ENCODE measurements around the gene ADGRG6.

The ADGRG6 gene

DNA sequence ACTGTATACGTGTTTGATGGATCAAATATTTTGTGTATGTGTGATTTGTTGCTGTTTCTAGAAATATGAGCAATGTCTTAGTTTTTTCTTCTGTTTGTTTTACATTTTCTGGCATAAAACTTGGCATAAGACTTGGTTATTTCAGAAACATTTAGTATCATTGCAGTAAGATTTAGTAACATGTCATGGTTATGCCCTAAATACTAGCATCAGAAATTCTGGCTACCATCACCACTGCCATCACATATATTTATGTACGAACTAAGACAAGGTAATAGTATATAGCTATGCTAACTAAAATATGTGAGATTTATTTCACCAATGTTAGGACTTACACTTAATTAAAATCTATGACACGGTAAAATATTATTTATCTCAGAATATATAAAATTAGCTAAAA lies 10.3 kb upstream of the ADGRG6 start:
- no peak for DNase-seq (ENCODE audit: low read depth)

- DNase-seq (ENCODE audit: low read depth), result no peak
Measured at GRCh38 chr6:142292166-142292924, 9.5 kb upstream of the ADGRG6 start.

DNA sequence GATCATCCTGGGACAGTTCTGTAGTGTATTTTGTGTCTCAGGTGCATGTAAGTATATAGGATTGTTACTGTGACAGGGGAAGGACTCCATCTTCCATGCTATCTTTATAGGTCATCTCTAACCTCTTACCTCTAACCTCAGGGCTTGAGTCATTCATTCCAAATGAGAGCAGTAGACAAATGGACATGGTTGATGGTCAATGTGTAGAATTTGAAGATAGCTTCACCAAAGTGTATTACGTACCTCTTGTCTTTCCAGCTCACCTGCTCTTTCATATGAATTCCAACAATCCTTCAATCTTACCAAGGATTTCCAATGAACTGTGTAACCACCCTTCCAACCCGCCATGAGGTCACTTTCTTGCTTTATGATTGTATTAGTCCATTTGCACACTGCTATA lies 8.7 kb upstream of the ADGRG6 start:
- no peak for DNase-seq (ENCODE audit: low read depth)

DNA sequence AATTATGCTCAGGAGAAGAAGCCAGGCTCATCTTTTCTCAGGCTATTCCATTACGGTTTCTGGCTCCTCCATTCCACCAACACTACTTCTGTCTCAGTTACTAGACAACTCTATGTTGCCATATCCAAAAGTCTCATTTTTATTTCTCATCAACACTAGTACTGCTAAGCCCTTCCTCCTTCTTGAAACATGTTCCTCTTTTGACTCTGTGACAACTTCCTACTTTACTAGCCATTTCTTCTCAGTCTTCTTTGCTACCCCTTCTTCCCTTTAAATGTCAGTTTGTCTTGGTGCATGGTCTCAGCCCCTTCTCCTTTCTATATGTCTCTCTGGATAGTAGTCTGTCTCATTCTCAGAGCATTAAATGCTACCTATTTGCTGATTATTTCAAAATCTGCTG lies 7.1 kb upstream of the ADGRG6 start:
- DNase-seq (ENCODE audit: low read depth), result no peak

DNA sequence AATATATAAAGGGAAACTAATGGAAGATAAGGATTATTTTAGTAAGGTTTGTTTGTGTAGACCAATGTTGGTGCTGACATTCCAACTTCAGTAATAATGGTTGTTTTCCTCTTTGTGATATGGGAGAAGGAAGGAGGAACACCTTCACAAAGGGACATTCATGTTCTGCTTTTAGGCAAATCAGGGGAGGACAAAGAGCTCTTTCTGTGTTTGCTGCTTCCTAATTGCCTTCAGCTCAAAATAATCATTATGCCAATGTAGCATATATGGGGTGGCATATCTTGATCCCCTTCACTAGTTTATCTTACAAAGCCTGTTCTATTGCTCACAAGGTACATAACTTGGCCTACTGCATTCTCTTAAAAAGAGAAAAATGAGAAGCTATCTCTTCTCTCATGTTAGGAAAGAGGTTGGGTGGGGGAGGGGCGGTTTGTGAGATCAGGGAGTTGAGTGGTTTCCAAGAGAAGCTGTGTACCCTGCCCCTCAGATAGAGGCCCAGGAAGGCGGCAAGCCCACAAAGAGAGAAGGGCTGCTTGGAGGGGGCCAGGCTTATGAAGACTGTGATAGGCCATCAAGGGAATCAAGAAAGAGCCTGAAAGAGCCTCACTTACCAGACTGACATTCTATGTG lies 4.7 kb upstream of the ADGRG6 start:
- no peak for DNase-seq (ENCODE audit: low read depth)

DNA sequence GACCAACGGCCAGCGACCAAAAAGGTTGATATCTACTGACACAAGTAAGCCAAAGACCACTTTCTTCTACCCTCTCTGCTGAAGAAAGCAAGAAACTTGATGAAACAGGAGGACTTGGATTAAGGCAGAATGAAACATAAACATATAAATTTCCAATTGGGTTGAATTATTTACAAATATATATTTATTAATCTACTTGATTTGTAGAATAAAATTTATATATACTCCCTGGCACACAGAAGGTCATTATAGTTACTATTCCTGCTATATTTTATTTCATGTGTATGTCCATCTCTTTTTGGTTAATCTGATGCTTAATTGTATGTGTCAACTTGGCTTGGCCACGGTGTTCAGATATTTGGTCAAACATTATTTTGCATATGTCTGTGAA lies 4.2 kb upstream of the ADGRG6 start:
- DNase-seq (ENCODE audit: low read depth), result no peak

DNA sequence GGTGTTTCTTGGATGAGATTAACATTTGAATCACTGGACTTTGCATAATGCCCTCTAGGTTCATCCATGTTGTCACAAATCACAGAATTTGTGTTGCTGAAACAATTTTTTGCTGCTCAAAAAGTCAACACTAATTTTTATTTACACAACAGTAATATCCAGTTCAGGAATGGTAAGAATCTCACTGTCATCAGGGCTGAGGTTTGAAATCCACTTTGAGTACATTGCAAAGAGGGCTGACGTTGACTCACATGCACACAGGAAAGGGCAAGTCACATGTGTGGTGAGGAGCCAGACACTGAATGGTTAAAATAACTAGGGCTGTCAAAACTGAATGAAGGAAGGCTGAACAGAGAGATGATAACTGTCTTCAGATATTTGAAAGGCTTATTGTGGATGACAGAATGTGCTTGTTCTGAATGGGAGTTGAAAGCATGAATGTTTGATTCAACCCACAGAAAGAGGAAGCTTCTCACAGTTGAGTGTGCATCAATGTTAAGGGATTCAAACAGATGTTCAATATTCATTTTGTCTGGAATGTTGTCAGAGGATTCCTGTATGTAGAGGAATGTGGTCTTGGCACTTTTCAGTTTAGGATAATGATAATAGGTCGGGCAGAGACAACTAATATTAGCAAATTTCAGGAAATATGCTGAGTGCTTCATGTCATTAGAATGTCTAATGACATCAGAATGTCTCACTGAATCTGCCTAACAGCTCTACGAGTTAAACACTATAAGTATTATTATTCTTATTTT lies 3.6 kb upstream of the ADGRG6 start:
- DNase-seq (ENCODE audit: low read depth), result peak; percentile 91

GRCh38 chr6:142300302-142300701 lies 1.5 kb upstream of the ADGRG6 start:
- DNase-seq (ENCODE audit: low read depth), result peak; percentile 41

DNA sequence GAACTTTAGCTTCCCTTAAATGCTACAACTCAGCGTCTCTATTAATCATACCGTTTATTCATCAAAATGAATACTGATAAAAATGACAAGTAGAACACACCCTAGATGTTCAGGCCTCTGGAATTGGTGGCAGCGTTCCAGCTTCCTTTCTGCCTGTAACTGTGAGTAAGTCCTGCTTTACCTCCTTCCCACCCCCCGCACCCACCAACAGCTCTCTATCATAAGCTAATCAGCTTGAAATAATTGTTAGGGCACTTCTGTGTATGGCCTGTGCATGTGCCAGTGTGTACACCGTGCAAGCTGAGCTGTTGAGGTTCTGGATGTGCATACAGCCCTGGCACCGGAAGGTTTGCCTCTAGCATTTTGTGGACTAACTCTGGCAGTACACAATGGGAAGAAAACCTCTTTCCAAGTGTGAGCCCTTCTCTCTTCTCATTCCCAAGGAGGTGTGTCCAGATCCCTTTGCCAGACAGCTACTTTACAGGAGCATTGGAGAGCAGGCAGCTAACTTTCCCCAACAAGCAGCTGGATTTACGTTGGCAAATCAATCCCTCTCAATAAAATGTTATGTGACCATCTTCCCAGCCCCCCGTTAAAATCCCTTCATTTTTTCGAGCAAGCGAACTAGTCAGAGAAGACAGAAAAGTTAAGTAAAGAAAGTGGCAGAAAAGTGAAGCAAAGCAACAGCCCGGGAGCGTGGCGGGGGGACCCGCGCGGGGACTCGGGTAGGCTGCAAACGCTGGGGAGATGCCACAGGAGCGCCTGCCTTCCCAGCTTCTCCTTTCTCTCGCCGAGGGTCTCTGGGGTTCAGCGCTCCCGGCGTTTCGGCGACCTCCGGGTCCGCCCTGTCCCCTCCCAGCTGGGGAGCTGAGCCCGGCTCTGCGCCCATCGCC lies 803 bp upstream of the ADGRG6 start:
- peak; percentile 94 for DNase-seq (ENCODE audit: low read depth)

DNA sequence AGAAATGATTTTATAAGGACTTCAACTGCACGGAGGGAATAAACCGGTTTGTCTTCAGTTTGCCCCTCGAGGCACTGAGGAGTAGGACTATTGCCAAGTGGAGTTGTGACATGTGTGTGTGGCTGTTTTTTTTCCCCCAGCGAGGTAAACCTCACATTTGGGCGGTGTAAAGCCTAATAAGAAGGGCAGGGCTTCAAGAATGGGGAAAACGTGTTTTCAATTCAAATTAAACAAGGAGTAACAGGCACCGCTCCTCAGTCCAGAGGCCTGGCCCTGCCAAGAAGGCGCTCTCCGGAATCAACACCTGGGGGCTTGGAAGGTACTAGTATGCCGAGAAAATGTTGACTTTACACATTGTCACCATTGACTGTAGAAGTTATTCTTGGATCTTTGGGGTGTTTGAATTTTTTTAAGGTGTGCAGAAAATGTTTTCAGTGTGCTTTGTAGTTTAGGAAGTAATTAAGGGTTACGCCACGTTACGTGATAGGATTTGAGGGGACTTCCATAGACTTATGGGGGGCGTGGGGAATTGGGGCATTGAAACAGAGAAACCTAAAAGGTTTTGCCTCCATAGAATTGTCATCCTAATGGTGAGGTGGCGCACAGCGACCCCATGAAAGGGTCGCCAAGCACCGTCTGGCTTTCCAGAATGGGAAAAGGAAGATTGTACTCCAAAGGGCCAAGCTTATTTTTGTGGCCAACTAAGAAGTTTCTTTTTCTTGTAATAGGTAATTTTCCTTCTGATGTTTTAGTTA lies 791 bp downstream of the ADGRG6 start:
- DNase-seq (ENCODE audit: low read depth), result no peak

DNA sequence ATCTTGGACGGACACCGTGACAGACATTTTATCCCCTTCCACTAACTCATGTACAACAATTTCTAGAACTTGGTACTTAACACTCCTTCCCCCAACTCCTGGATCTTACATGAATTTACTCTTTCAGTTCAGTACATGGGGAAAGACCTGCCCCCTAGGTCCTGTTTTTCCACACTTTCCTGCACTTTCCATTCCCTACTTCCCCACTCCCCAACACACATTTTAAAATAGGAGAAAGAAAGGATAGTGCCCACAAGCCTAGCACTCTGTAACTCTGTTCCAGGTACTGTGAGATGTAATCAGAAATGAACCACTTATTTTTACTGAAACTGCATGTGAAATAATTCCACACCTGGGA lies 1.3 kb downstream of the ADGRG6 start:
- no peak for DNase-seq (ENCODE audit: low read depth)

- DNase-seq (ENCODE audit: low read depth), result no peak
Measured at GRCh38 chr6:142304241-142304640, 2.4 kb downstream of the ADGRG6 start.

DNA sequence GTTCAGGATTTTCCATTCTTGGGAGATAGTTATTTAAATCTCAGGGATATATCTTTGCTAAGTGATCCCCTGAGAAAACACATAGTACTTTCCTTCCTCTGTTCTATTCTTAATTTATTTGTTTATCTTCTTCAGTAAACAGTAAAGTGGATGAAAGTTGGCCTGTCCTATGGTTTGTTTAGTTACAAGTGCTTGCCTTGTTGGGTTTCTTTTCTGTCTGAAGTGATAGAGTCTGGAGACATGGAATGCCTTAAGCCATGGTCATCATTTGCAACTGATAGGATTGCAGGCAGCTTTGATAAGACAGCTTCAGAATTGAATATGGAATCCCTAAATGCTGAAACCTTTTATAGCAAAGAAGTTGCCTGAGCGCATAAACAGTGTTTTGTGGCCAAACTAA lies 4.9 kb downstream of the ADGRG6 start:
- DNase-seq (ENCODE audit: low read depth), result peak; percentile 51

- no peak for DNase-seq (ENCODE audit: low read depth)
Measured at GRCh38 chr6:142307963-142308748, 6.3 kb downstream of the ADGRG6 start.

- no peak for DNase-seq (ENCODE audit: low read depth)
Measured at GRCh38 chr6:142309426-142309825, 7.6 kb downstream of the ADGRG6 start.

DNA sequence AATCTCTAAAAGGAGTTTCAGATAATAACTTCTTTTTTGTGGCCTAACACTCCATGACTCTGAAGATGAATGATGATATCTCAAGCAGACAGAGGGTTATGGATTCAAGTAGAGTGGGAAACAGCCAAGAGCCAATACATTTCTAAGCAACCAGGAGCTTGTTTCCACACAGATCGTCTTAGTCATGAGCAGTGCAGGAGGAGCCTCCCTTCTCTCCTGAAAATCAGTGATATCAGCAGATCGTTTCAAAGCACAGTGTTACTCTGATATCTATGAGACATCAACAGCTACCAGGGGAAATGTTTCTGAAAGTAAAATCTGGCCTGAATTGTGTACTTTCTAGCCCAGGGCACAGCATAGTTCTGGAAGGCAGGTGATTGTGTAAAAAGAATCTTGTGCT lies 11.5 kb downstream of the ADGRG6 start:
- DNase-seq (ENCODE audit: low read depth), result peak; percentile 96

DNA sequence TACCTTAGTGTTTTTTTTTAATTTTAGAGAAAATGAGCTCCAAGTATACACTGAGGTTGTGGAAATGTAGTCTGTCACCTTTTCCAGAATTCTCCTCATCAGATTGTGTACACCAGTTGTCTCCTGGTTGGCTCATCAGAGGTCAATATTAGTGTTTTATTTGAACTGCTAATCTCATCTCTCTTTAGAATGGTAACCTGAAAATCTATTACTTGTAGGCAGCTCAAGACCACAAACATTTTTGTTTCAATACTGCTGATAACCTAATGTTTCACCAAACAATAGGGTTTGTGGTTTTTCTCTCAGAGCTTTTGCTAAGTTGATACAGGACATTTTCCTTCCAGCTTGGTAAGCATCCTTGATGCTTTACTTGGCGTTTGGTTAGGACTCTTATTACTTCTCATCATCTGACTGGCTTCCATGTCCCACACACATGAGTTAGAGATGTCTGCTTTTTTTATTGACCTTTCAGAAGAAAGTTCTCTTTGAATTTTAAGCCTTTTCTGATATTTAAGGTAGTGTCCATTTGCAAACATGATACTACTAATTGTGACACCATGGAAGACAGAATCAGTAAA lies 15.1 kb downstream of the ADGRG6 start:
- DNase-seq (ENCODE audit: low read depth), result no peak

- DNase-seq (ENCODE audit: low read depth), result no peak
Measured at GRCh38 chr6:142318714-142319113, 16.9 kb downstream of the ADGRG6 start.

- DNase-seq (ENCODE audit: low read depth), result no peak
Measured at GRCh38 chr6:142320366-142320765, 18.6 kb downstream of the ADGRG6 start.

GRCh38 chr6:142321451-142321850 lies 19.6 kb downstream of the ADGRG6 start:
- DNase-seq (ENCODE audit: low read depth), result peak; percentile 64
